Testis (tissue), 2 donors: ENCODE results near the gene PRR33.
"Not testable (repeated sequence)": the region's sequence is repeated elsewhere in the genome, so short reads cannot be mapped to it uniquely, and the experiment has no call there.

Experiments used
- CTCF ChIP-seq, 3 experiments: fragments of 450-650 bp in 2 of 3; fragments of 200-600 bp in 1 of 3; sonication (generic) in 1 of 3; IDR thresholded peaks; one replicate each; pipeline ENCODE4 v1.5.1; 2016 to 2019; ENCODE audit warnings: antibody characterized with exemption in 3 of 3, mild to moderate bottlenecking in 2 of 3, moderate library complexity in 1 of 3
- POLR2A ChIP-seq: fragments of 450-650 bp; IDR thresholded peaks from one replicate; pipeline ENCODE4 v1.6.1; 2017; ENCODE audit warnings: antibody characterized with exemption, mild to moderate bottlenecking, moderate library complexity

- TF ChIP-seq CTCF (IDR thresholded peaks at IDR 0.05); POLR2A: not testable (repeated sequence)
These were observed 5.1 kb downstream of the PRR33 start for GRCh38 chr11:1886551-1886950.
